KBM-7 (cell line): ENCODE data around the gene NUP205.

Experiments used
- DNase-seq: peaks from one replicate; pipeline ENCODE4 v3.0.0-alpha.2; 2015
- in situ Hi-C: fragments of 300-500 bp; cut with MboI; formaldehyde crosslinking; loops from 2 replicates; pipeline ENCODE4 v1.14.3; 2020; ENCODE audit warnings: low sequenced_read_pairs, low pct_unique_long_range_greater_than_20kb, mixed read lengths

Gene NUP205, protein sequence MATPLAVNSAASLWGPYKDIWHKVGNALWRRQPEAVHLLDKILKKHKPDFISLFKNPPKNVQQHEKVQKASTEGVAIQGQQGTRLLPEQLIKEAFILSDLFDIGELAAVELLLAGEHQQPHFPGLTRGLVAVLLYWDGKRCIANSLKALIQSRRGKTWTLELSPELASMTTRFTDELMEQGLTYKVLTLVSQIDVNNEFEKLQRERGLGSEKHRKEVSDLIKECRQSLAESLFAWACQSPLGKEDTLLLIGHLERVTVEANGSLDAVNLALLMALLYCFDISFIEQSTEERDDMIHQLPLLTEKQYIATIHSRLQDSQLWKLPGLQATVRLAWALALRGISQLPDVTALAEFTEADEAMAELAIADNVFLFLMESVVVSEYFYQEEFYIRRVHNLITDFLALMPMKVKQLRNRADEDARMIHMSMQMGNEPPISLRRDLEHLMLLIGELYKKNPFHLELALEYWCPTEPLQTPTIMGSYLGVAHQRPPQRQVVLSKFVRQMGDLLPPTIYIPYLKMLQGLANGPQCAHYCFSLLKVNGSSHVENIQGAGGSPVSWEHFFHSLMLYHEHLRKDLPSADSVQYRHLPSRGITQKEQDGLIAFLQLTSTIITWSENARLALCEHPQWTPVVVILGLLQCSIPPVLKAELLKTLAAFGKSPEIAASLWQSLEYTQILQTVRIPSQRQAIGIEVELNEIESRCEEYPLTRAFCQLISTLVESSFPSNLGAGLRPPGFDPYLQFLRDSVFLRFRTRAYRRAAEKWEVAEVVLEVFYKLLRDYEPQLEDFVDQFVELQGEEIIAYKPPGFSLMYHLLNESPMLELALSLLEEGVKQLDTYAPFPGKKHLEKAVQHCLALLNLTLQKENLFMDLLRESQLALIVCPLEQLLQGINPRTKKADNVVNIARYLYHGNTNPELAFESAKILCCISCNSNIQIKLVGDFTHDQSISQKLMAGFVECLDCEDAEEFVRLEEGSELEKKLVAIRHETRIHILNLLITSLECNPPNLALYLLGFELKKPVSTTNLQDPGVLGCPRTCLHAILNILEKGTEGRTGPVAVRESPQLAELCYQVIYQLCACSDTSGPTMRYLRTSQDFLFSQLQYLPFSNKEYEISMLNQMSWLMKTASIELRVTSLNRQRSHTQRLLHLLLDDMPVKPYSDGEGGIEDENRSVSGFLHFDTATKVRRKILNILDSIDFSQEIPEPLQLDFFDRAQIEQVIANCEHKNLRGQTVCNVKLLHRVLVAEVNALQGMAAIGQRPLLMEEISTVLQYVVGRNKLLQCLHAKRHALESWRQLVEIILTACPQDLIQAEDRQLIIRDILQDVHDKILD (N-terminal part only)

GRCh38 chr7:135557455-135558336 lies at the start of gene NUP205:
Gene NUP205, plus strand, starts transcription at chr7:135557917. Its CDS starts 28 bp downstream, at chr7:135557945.
- in situ Hi-C loops, result no loop called here

DNA sequence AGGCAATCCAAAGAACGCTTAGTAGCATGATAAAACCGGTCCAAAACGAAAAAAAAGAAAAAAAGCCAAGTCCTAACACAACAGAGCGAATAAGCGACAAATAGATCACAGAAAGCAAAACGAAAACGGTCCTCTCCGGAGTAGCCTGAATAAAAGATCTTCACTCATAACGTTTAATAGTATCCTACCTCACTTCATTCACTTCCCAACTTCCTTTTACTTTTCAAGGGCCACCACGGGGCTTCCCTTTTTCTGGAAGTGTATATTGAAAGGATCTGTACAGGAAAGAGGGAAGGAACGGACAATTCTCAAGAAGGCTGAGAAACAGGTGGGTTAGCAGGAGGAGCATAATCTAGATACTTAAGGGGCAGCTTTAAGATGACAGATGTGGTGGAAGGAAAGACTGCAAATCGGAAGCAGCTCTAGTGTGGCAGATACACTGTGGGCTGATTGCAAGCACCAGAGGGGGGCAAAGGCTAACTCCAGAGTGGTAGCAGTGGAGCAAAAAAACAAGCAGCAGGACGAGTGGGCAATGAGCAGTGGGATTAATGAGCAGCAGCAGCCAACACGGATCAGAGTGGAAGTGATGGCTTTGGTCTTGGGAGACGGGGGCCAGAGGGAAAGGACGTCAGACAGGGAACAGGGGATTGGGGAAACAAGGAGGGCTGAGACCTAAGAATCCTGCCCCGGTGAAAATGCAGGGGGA lies 48.7 kb upstream of the NUP205 start:
- DNase-seq, result peak; percentile 70
- in situ Hi-C loops, result no loop called here

More at GRCh38 chr7:135557455-135558336, at the start of gene NUP205:
- peak; percentile 94 for DNase-seq

GRCh38 chr7:135509589-135509838 lies 48.2 kb upstream of the NUP205 start:
- in situ Hi-C loops, result no loop called here
- DNase-seq, result no peak

GRCh38 chr7:135509839-135510591 lies 47.7 kb upstream of the NUP205 start, which contains the start of gene CNOT4:
Gene CNOT4, minus strand, starts transcription at chr7:135510102. Its CDS starts 71,771 bp downstream, at chr7:135438331.
- peak; percentile 94 for DNase-seq
- in situ Hi-C loops, result no loop called here

DNA sequence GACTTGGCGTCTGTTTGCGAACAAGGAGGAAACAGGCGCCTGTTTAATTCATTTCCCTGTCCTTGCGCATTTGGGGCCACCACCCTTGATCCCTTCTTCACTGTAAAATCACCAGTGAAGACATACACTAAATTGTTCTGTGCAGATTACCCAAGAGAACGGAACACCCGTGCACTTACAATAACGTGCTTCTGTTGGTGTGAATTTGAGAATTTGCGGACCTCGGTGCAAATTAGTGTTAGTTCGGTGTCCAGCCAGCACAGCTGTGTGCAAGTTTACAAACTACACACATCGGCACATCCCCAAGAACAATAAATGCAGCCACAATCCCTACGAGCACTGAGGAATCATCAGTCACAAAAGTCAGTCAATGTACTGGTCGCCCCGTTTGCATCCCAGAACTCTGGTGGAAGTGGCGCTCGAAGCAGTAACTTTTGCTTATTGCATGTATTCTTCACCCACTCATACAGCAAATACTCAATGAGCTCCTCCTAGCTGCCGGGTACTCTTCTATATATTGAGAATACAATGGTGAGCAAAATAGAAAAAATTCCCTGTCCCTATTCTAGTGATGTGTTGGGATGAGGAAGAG lies 47.0 kb upstream of the NUP205 start:
- no peak for DNase-seq
- in situ Hi-C loops, result no loop called here

- in situ Hi-C loops, result no loop called here
- DNase-seq, result peak; percentile 78
Measured at GRCh38 chr7:135512135-135512887, 45.4 kb upstream of the NUP205 start.

DNA sequence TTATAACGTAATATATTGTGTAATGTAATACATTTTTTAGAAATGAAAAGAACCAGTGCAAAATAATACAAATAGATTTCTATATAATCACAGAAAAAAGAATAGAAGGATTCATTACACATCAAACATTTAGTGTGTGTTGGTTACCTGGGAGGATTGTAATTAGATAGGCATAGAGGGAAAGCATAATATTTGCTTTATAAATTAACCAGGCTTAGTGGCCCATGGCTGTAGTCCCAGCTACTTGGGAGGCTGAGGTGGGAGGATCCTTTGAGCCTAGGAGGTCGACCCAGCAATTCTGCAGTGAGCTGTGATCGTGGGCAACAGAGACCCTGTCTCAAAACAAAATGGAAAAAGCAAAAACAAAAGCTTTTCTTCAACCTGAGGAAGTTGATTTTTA lies 42.9 kb upstream of the NUP205 start:
- in situ Hi-C loops, result no loop called here

DNA sequence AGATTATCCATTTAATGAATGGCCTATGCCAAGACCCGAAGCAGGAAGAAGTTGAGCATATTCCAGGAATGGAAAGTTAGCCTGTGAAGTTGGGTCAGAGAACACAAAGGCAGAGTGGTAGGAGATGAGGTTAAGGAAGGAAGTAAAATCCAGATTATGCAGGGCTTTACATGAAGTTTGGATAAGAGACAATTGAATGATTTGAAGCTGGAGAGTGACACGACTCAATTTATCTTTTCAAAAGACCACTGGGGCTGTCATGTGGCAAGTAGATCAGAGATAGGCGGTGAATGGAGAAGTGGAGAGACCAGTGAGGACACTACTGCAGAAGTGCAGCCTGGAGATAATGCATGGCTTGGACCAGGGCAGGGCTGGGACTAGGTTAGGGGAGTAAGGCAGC lies 40.7 kb upstream of the NUP205 start:
- no peak for DNase-seq
- in situ Hi-C loops, result no loop called here

More for the DNA sequence above, 42.9 kb upstream of the NUP205 start:
- DNase-seq, result no peak

DNA sequence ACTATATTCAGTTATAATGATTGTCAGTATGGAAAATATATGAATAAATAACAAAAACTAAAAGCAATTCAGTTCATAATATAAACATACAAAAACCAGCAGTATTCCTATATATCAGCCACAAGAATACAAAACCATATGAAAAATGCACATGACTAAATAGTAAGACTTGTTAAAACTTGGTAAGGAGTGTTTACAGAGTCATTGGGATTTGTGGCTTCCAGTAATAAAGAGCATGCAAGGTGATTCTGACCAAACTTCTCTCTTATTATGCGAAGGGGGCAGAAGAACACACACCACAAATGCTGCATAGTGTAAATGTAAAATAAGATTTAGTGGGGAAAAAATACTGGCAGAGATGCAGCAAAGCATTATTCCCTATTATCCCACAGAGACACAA lies 39.0 kb upstream of the NUP205 start:
- no peak for DNase-seq
- in situ Hi-C loops, result no loop called here

DNA sequence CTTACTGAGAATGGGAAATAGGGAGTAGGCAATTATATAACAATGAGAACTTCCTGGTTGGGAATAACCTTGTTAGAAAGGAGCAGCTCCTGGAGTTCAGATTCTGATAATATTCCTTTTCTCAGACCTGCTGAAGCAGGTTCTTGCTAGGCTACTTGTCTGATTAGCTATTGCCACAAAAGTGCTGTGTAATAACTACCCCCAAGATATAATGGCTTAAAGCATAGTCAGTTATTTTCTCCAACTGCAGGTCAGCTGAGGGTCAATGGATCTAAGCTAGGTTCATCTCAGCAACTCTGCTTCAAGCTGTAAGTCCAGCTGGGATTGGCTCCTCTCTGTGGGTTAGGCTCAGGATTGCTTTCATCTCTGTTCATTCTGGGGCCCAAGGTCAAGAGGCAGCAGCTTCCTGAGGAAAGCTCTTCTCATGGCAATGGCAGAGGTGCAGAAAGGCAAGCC lies 38.5 kb upstream of the NUP205 start:
- no peak for DNase-seq
- in situ Hi-C loops, result no loop called here

DNA sequence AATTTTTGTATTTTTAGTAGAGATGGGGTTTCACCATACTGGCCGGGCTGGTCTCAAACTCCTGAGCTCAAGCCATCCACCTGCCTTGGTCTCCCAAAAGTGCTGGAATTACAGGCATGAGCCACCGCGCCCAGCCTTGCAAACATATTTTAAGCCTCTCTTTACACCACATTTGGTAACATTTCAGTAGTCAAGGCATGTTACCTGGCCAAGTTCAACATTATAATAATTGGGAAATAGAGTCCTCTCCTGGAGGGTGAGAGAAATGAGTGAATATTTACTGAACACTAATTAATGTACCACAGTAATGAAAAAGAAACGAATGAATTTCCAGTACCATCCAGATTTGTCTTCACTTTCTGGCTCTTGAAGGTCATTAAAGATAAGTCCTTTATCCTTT lies 37.8 kb upstream of the NUP205 start:
- DNase-seq, result no peak
- in situ Hi-C loops, result no loop called here

DNA sequence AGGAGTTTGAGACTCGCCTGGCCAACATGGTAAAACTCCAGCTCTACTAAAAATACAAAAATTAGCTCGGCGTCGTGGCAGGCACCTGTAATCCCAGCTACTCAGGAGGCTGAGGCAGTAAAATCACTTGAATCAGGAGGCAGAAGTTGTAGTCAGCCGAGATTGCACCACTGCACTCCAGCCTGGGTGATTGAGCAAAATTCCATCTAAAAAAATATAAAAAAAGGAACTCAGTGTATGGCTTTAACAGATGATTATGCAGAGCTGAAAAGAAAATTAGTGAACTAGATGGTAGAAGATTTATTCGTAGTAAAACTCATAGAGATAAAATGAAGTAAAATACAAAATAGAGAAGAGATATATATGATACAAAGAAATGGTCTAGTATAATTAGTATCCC lies 35.2 kb upstream of the NUP205 start:
- in situ Hi-C loops, result no loop called here
- DNase-seq, result no peak

DNA sequence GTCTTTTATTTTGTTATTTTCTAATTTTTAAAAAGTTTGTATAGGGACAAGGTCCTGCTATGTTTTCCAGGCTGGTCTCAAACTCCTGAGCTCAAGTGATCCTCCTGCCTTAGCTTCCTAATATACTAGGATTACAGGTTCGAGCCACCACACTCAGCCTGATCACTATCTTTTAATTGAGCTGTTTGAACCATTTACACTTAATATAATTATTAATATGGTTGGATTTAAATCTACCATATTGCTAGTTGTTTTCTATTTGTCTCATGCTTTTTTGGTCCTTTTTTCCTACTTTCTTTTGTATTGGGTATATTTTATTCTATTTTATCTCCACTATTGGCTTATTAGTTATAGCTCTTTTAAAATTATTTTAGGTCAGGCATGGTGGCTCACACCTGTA lies 34.6 kb upstream of the NUP205 start:
- in situ Hi-C loops, result no loop called here
- no peak for DNase-seq

DNA sequence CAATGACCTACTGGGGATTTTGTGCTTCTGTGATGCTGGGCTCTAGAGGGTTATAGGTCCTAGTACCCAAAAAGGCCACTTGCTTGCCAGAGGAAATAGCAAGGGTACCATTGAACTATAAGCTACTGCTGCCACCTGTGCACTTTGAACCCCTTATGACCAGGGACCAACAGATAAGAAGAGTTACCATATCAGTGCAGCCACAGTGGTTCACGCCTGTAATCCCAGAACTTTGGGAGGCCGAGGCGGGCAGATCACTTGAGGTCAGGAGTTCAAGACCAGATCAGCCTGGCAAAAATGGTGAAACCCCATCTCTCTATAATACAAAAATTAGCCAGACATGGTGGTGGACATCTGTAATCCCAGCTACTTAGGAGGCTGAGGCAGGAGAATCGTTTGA lies 32.3 kb upstream of the NUP205 start:
- in situ Hi-C loops, result no loop called here
- no peak for DNase-seq

DNA sequence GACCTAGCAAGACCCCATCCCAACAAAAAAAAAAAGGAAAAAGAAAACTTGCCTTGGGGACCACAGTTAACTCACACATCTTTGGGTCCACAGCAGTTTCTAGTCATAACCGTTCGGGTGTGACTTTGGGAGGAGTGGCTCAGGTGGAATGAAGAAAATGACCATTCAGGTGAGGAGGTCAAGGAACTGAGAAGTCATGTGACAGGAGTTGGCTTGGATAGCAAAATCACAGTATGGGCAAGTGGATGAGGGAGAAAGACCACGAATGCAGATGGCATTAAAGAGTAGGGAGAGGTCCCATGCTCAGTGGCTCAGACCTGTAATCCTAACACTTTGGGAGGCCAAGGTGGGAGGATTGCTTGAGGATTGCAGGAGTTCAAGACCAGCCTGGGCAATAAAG lies 30.7 kb upstream of the NUP205 start:
- DNase-seq, result no peak
- in situ Hi-C loops, result no loop called here

DNA sequence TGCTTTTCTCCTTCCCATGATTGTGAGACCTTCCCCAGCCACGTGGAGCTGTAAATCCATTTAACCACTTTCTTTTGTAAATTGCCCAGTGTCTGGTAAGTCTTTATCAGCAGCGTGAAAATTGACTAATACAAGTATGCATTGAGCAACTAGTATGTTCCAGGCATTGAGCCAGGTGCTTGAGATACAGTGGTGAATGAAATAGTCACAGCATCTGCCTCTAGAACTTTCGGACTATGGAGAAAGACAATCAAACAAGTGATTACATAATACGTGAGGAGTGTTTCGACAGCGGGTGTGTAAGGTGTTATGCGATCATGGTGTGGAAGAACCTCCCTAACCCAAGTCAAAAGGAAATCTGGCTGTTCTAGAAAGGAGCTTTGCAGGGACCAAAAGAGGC lies 21.6 kb upstream of the NUP205 start:
- in situ Hi-C loops, result no loop called here
- DNase-seq, result no peak
